HL-60/S4 treated with retinoic acid at 250 ng/mL for 4 days and 3 days (cell line): ENCODE data around the gene IFIT3.
"Not testable (repeated sequence)": the region's sequence is repeated elsewhere in the genome, so short reads cannot be mapped to it uniquely, and the experiment has no call there.

Experiments
- in situ Hi-C: fragments of 300-500 bp; cut with MboI; formaldehyde crosslinking; loops from 2 replicates; pipeline ENCODE4 v1.7.0; 2022; ENCODE audit warnings: low sequenced_read_pairs

Gene IFIT3, protein sequence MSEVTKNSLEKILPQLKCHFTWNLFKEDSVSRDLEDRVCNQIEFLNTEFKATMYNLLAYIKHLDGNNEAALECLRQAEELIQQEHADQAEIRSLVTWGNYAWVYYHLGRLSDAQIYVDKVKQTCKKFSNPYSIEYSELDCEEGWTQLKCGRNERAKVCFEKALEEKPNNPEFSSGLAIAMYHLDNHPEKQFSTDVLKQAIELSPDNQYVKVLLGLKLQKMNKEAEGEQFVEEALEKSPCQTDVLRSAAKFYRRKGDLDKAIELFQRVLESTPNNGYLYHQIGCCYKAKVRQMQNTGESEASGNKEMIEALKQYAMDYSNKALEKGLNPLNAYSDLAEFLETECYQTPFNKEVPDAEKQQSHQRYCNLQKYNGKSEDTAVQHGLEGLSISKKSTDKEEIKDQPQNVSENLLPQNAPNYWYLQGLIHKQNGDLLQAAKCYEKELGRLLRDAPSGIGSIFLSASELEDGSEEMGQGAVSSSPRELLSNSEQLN

DNA sequence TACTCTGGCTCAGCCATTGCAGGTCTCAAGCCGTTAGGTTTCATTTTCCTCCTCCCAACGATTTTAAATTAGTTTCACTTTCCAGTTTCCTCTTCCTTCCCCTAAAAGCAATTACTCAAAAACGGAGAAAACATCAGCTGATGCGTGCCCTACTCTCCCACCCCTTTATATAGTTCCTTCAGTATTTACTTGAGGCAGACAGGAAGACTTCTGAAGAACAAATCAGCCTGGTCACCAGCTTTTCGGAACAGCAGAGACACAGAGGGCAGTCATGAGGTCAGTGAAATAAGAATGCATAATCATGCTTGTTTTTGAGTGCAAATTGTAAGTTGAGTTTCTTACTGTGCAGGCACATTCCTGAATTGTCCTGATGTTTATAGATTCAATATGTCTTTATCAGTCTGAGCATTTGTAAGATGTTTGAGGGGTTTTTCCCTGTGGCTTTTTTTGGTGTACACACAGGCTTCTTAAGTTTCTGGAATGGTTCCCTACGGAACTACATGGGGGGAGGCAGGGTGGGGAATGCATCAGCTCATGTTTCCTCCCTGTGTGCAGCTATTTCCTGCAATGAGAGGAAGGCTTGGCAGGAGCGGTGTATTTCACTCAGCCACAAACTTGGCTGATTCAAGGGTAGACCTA lies at the start of gene IFIT3:
TSS of gene IFIT3 (plus strand) at position 195 of the 639 bp plus-strand sequence. CDS start at position 272, 77 bp downstream.
- in situ Hi-C loops, result no loop called here

- in situ Hi-C loops, result no loop called here
Observed at GRCh38 chr10:89278034-89278535, 49.7 kb upstream of the IFIT3 start.

GRCh38 chr10:89278900-89279392 lies 48.9 kb upstream of the IFIT3 start:
- in situ Hi-C loops, result no loop called here

DNA sequence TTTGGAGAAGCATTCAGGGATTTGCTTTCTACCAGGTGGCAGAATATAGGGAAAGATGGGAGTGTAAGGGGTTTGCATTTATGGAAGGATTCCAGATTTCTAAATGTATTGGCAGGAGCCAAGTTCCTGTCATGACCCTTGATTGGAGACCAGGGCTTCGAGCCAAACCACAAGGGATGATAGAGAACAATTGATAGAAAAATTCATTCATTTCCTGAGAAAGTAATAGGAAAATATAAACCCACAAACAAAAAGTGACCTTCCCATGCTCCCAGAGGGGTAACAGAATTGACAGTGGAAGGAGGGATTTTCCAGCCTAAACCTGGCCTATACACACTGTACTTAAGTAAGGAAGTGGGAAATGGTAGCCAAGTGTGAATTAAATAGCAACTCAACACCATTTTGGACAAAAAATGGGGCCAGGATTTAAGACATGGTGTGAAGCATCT lies 48.4 kb upstream of the IFIT3 start:
- in situ Hi-C loops, result no loop called here

- in situ Hi-C loops, result no loop called here
Observed at GRCh38 chr10:89280508-89280907, 47.3 kb upstream of the IFIT3 start.

- in situ Hi-C loops, result no loop called here
Observed at GRCh38 chr10:89281606-89282395, 46.0 kb upstream of the IFIT3 start.

DNA sequence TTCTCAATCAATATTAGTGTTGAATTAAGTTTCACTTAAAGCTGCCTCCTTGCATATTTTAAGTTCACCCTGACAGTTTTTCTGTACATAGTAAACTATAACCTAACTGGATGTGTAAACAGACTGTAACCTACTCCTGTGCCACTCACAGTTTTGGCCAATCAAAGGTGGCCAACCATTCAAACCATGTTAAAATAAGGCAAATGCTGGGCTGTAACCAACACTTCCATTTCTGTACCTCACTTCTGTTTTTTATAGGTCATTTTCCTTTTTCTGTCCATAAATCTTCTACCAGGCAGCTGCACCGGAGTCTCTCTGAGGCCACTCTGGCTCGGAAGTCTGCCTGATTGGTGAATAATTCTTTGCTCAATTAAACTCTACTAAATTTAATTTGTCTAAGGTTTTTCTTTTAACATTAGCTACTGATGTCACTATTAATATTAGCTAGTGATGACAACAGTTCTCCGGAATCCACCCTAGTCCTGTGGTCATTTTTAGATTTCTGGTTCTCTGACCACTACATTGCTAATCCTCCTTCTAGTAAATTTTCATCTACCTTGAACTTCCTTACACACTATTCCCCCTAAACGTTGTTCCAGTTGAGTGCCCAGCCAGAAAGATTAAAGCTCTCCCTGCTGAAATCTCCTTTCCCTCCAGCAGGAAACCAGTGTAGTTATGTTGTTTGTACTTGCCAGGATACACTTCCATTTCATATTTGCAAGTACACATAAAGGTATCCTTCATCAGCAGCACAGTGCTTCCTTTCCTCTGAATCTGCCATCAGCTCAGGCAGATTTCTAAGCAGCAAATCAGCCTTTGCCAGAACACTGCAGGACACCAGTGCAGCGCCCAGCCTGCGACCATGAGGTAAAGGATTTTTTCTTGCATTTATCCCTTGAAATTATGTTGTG lies 44.5 kb upstream of the IFIT3 start:
- in situ Hi-C loops, result no loop called here

DNA sequence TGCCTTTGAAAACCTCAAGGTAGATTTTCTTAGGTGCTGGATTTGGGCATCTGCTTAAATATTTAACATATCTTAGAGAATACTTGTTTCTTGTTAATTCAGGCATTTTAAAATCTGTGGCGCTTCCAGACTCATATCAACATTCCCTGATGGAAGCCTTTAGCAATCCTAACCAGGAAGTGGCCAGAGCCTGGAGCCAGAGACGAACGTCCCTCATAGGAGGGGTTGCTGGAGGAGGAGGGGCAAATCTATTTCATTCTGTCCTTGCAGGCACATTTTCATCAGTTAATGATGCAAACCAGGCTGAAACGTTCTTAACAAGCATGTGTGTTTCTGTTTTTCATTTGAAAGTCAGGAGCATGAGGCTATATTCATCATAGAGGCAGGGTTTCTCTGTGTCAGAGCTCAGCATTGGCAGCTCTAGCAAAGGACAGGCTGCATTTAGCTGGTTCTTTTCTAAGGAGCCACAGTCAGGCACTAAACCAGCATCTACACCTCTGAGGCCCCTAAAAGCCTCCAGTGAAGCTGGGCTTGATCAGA lies 43.8 kb upstream of the IFIT3 start:
- in situ Hi-C loops, result no loop called here

GRCh38 chr10:89284711-89285110 lies 43.1 kb upstream of the IFIT3 start:
- in situ Hi-C loops, result not testable (repeated sequence)

GRCh38 chr10:89285303-89285702 lies 42.5 kb upstream of the IFIT3 start:
- in situ Hi-C loops, result not testable (repeated sequence)

- in situ Hi-C loops, result no loop called here
Observed at GRCh38 chr10:89294721-89295239, 33.0 kb upstream of the IFIT3 start.

- in situ Hi-C loops, result no loop called here
Observed at GRCh38 chr10:89295597-89295996, 32.2 kb upstream of the IFIT3 start.

DNA sequence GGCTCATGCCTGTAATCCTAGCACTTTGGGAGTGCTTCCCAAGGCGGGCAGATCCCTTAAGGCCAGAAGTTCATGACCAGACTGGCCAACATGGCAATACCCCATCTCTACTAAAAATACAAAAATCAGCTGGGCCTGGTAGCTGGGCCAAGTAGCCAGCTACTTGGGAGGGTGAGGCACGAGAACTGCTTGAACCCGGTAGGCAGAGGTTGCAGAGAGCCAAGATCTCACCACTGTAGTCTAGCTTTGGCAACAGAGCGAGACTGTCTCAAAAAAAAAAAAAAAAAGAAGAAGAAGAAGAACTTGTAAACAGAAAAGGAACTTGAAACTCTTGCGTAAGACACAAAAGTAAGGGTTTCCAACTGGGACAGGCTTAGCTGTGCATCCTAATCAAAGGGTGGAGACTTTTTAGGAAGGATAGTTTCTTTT lies 31.6 kb upstream of the IFIT3 start:
- in situ Hi-C loops, result no loop called here

GRCh38 chr10:89297356-89297755 lies 30.4 kb upstream of the IFIT3 start:
- in situ Hi-C loops, result no loop called here

DNA sequence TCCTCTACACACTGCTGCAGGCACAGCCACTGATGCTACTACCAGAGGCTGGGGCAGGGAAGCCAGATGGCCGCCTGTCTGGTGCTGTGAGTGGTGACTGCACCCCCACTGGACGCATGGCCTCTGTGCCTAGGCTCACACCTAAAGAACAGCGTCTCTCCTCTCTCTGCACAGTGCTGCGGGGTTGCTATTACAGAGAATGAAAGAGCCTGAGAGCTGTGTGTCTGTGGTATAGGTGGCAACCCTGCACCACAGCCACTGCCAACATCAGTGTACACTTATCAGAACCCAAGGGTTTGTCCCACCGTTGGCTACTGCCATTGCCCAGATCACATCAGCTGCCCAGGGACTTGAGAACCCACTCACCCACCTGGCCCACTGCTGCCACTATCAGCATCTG lies 30.0 kb upstream of the IFIT3 start:
- in situ Hi-C loops, result no loop called here

DNA sequence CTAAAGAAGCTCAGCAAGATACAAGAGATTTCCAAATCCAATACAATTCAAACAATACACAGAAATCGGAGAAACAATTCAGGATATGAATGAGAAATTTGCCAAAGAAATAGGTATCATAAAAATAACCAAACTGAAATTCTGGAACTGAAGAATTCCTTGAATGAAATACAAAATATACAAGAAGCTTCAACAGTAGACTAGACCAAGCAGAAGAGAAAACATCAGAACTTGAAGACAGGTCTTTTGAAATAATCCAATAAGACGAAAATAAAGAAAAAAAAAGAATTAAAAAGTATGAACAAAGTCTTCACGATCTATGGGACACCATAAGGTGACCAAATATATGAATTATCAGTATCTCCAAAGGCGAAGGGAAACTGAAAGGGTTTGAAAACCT lies 28.8 kb upstream of the IFIT3 start:
- in situ Hi-C loops, result no loop called here

- in situ Hi-C loops, result no loop called here
Observed at GRCh38 chr10:89301232-89301631, 26.6 kb upstream of the IFIT3 start.

- in situ Hi-C loops, result no loop called here
Observed at GRCh38 chr10:89301721-89302445, 25.9 kb upstream of the IFIT3 start, which contains the start of gene IFIT2. Gene IFIT2 (plus strand): TSS chr10:89302046. CDS start chr10:89302124, 78 bp downstream.

GRCh38 chr10:89302625-89303024 lies 25.2 kb upstream of the IFIT3 start:
- in situ Hi-C loops, result no loop called here
